Smooth muscle cell (in vitro differentiated cells): ENCODE results near the gene PWP2. TPM values are rescaled to one million over a fixed set of nuclear protein-coding genes. Genes with fewer than 3 reads are reported as not detected.

Experiments used
- DNase-seq: peaks from one replicate; lab custom pipeline; 2025; ENCODE audit not compliant: unreplicated experiment; lab: John Stamatoyannopoulos, UW
- H2AFZ ChIP-seq: fragments of 200-600 bp; sonication (generic); 2 replicates; pipeline ENCODE4 v1.6.0; 2016; ENCODE audit warnings: antibody characterized with exemption, low read depth, mild to moderate bottlenecking
- H3F3A ChIP-seq: fragments of 200-600 bp; sonication (generic); 2 replicates; pipeline ENCODE4 v1.6.0; 2017; ENCODE audit warnings: antibody characterized with exemption, low read depth
- H3K27ac ChIP-seq: fragments of 200-600 bp; sonication (generic); 2 replicates; pipeline ENCODE4 v1.5.1; 2016; ENCODE audit warnings: low read depth, mild to moderate bottlenecking
- H3K27me3 ChIP-seq: fragments of 200-600 bp; sonication (generic); 2 replicates; pipeline ENCODE4 v1.6.1; 2016; ENCODE audit warnings: low read depth, mild to moderate bottlenecking
- H3K36me3 ChIP-seq: fragments of 200-600 bp; sonication (generic); 2 replicates; pipeline ENCODE4 v1.5.1; 2016; ENCODE audit warnings: low read depth
- H3K4me1 ChIP-seq: fragments of 200-600 bp; sonication (generic); 2 replicates; pipeline ENCODE4 v1.5.1; 2016; ENCODE audit warnings: low read depth
- H3K4me2 ChIP-seq: fragments of 200-600 bp; sonication (generic); 2 replicates; pipeline ENCODE4 v1.6.0; 2016; ENCODE audit warnings: mild to moderate bottlenecking
- H3K4me3 ChIP-seq: fragments of 200-600 bp; sonication (generic); 2 replicates; pipeline ENCODE4 v1.5.1; 2016; ENCODE audit warnings: mild to moderate bottlenecking
- H3K79me2 ChIP-seq: fragments of 200-600 bp; sonication (generic); 2 replicates; pipeline ENCODE4 v1.6.0; 2016; ENCODE audit warnings: low read depth, mild to moderate bottlenecking
- H3K9ac ChIP-seq: fragments of 200-600 bp; sonication (generic); 2 replicates; pipeline ENCODE4 v1.6.0; 2016; ENCODE audit warnings: low read depth
- H3K9me3 ChIP-seq: fragments of 200-600 bp; sonication (generic); replicated peaks from 2 replicates; pipeline ENCODE4 v1.5.1; 2016; ENCODE audit warnings: low read depth
- H4K20me1 ChIP-seq: fragments of 200-600 bp; sonication (generic); 2 replicates; pipeline ENCODE4 v1.6.0; 2016; ENCODE audit warnings: low read depth
- WGBS: methylation state at CpG from one replicate; pipeline ENCODE4 v1.1.7; 2016; ENCODE audit warnings: low lambda C conversion rate; 5-methylcytosine and 5-hydroxymethylcytosine counted together
- polyA plus RNA-seq: library from polyadenylated mRNA; unstranded; fragments of >200 nt; fragmentation: Nextera tagmentation; extraction: Ambion mirVana; gene quantifications from 2 replicates; pipeline ENCODE4 v1.2.1, GENCODE V29; 2016
- total RNA-seq: library from RNA; depleted of rRNA; stranded (reverse); fragments of >200 nt; gene quantifications from 2 replicates; pipeline ENCODE4 v1.2.3, GENCODE V29; 2014
- TF ChIP-seq, protein P1 (sequence below): fragments of 200-600 bp; sonication (generic); IDR thresholded peaks from 2 replicates; pipeline ENCODE4 v1.5.1; 2017; ENCODE audit warnings: borderline replicate concordance, mild to moderate bottlenecking, antibody characterized with exemption; ENCODE audit not compliant: insufficient read depth, poor library complexity, severe bottlenecking

PWP2 gene
- total and polyA plus RNA-seq, 2 experiments from 2014 or later: 0.38 to 1.4 TPM

DNA sequence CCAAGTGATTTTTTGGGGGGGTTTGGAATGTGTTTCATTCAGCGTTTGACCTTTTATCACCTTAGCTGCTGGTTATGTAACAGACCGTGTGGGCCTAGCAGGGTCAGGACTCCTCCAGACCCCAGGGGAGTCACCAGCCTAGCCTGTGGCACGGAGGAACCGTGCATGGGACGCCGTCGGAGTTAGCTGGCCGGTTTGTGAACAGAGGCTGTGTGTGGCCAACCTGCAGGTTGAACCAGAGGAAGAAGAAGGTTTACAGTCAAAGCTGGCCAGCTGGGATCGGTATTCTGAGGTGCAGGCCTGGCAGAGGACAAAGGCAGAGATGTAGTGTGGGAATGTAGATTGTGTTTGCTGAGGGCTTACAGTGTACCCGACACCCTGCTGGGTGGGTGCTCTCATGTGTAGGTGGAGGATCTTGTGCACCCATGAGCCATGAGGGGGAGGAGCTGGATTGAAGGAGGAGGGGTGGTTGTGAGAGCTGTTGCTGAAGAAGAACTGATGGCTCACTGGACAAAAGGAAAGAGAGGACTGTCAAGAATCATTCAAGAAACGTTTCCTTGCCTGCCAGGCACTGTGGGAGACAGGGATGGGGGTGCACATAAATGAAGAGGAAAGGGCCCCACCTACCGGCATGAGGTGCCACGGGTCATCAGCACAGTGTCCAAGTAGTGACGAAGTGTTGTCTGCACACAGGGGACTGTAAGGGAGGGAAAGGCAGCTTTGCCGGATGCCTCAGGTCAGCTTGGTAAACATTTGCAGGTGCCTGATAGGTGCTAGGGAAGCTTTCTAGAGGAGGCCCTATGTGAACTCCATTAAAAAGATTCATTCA is 40.0 kb upstream of the PWP2 start:
- Histone ChIP-seq H3F3A (no peaks in the 10 kb centered on the region), H2AFZ (no peak overlapping the region), H3K27me3 (no peaks in the 10 kb centered on the region), H4K20me1 (peaks cover 64% of the 10 kb centered on the region), H3K4me2 (no peak overlapping the region), H3K27ac (no peak overlapping the region), H3K9me3 (no peaks in the 10 kb centered on the region), H3K9ac (no peak overlapping the region), H3K4me3 (no peak overlapping the region), H3K36me3 (no peaks in the 10 kb centered on the region), H3K4me1 (no peaks in the 10 kb centered on the region), H3K79me2 (peaks cover 11% of the 10 kb centered on the region)
- DNase-seq: no peak
- 94% methylated on average over 15 of the region's 15 CpGs for WGBS
- TF ChIP-seq, protein P1, sequence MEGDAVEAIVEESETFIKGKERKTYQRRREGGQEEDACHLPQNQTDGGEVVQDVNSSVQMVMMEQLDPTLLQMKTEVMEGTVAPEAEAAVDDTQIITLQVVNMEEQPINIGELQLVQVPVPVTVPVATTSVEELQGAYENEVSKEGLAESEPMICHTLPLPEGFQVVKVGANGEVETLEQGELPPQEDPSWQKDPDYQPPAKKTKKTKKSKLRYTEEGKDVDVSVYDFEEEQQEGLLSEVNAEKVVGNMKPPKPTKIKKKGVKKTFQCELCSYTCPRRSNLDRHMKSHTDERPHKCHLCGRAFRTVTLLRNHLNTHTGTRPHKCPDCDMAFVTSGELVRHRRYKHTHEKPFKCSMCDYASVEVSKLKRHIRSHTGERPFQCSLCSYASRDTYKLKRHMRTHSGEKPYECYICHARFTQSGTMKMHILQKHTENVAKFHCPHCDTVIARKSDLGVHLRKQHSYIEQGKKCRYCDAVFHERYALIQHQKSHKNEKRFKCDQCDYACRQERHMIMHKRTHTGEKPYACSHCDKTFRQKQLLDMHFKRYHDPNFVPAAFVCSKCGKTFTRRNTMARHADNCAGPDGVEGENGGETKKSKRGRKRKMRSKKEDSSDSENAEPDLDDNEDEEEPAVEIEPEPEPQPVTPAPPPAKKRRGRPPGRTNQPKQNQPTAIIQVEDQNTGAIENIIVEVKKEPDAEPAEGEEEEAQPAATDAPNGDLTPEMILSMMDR: no peak

DNA sequence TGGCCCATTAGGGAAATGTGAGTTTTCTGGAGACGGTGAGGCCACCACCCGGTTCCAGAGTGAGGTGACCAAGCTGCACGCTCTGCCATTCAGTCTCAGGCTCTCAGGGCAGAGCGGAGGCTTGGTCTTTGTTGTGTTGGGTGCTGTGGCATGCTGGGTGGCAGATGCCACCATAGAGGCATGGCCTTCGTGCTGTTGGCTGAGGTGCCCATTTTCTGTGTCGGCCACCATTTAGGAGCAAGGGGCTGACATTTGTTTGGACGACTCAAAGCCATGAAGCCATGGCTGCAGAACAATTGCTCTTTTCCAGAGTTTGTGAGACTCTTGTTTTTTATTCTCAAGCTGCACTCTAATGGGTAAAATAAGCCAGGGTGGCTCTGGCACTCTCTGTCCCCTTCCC is 36.8 kb upstream of the PWP2 start:
- Histone ChIP-seq H4K20me1 (peaks cover 82% of the 10 kb centered on the region), H3K4me2 (no peak overlapping the region), H3K36me3 (peaks cover 6% of the 10 kb centered on the region), H3K27me3 (no peaks in the 10 kb centered on the region), H3K9ac (no peak overlapping the region), H3K27ac (no peak overlapping the region), H2AFZ (no peak overlapping the region), H3K9me3 (no peaks in the 10 kb centered on the region), H3F3A (no peaks in the 10 kb centered on the region), H3K4me1 (no peaks in the 10 kb centered on the region), H3K4me3 (no peak overlapping the region), H3K79me2 (peaks cover 10% of the 10 kb centered on the region)
- 96% methylated on average over 7 of the region's 7 CpGs for WGBS
- DNase-seq: no peak
- TF ChIP-seq, protein P1: no peak

DNA sequence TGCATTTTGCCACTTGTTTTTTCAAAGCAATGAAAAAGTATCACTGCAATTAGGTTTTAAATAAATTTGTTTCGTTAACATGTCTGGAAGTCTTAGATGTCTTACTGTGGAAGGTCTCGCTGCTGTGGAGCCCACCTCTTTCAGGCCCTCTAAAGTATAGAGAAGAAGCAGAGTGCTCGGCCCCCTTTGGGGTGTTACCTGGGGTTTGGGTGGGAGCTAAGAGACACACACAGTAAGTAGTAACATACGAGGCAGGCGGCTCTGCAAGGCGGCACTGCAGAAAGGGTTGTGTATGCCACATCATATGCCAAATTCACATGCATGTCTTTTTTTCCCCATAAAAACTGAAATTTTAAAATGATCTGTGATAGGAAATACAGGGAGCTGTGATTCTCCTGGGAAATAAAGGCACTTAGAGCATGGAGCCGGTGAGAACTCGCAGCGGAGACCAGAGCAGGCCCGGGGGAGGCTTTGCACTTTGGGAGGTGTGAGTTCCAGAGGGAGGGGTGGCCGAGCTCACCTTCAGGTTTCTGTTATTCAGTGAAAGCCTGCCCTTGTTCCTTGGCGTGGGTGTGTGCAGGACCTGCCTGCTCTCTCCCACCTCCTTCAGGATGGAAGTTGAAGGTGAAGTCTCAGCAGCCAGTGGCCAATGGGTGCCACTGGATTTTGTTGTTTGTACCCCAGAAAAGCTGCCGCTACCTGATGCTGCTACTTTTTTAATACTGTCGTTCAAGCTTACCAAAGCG is 35.7 kb upstream of the PWP2 start:
- Histone ChIP-seq H3K79me2 (peaks cover 6% of the 10 kb centered on the region), H3K9ac (no peak overlapping the region), H2AFZ (no peak overlapping the region), H3K27ac (no peak overlapping the region), H3K4me3 (no peak overlapping the region), H3K27me3 (no peaks in the 10 kb centered on the region), H3K4me1 (no peaks in the 10 kb centered on the region), H3K36me3 (peaks cover 16% of the 10 kb centered on the region), H3K4me2 (no peak overlapping the region), H3F3A (no peaks in the 10 kb centered on the region), H4K20me1 (peaks cover 71% of the 10 kb centered on the region), H3K9me3 (no peaks in the 10 kb centered on the region)
- WGBS: 95% methylated on average over 15 of the region's 15 CpGs
- no peak for DNase-seq
- TF ChIP-seq, protein P1: no peak
